ENCODE measurements around the gene TNK1. TPM values are rescaled to one million over a fixed set of nuclear protein-coding genes. Genes with fewer than 3 reads are reported as not detected.
A peak's percentile ranks its signal among the peaks of the same experiment; 100 is the strongest.

The TNK1 gene
- polyA plus RNA-seq, 3 donors, result not detected

DNA sequence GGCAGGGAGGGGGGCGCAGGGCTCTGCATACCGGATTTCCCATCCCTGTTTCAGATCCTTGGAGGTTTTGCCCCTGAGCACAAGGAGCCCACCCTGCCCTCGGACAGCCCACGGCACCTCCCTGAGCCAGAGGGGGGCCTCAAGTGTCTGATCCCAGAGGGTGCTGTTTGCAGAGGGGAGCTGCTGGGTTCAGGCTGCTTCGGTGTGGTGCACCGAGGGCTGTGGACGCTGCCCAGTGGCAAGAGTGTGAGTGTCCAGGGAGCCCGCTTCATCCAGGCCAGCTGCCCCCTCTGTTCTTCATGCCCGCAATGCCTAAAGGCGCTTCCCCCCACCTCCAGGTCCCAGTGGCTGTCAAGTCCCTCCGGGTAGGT is 2.5 kb downstream of the TNK1 start:
- H3K4me1 Mint-ChIP-seq, result peaks cover 18% of the 10 kb centered on the region
- peak overlapping the region; percentile 82 for H3K4me2 ChIP-seq (replicated peaks; ENCODE audit: extremely low read depth, low read length, poor library complexity, severe bottlenecking)
- peaks cover 18 to 19% of the 10 kb centered on the region in 2 donors for H3K36me3 Mint-ChIP-seq
- peaks cover 16 to 23% of the 10 kb centered on the region in 2 donors for H3K4me1 ChIP-seq (ENCODE audit: control insufficient read depth in 1 of 2, insufficient read depth in 2 of 2, low read length in 2 of 2)
- no peak for DNase-seq
- H2AFZ ChIP-seq (ENCODE audit: insufficient read depth, low read depth, low read length, poor library complexity, severe bottlenecking), result no peak overlapping the region
- intact Hi-C loops (cut with micrococcal nuclease), result no loop called here
- no peak overlapping the region for H3K9ac ChIP-seq (ENCODE audit: insufficient read depth, low read length, poor library complexity, severe bottlenecking)
- no peaks in the 10 kb centered on the region for H3K9me3 ChIP-seq (replicated peaks in 1 of 2; ENCODE audit: control insufficient read depth in 1 of 2, insufficient read depth in 1 of 2, low read length in 2 of 2)
- TF ChIP-seq, protein P1, sequence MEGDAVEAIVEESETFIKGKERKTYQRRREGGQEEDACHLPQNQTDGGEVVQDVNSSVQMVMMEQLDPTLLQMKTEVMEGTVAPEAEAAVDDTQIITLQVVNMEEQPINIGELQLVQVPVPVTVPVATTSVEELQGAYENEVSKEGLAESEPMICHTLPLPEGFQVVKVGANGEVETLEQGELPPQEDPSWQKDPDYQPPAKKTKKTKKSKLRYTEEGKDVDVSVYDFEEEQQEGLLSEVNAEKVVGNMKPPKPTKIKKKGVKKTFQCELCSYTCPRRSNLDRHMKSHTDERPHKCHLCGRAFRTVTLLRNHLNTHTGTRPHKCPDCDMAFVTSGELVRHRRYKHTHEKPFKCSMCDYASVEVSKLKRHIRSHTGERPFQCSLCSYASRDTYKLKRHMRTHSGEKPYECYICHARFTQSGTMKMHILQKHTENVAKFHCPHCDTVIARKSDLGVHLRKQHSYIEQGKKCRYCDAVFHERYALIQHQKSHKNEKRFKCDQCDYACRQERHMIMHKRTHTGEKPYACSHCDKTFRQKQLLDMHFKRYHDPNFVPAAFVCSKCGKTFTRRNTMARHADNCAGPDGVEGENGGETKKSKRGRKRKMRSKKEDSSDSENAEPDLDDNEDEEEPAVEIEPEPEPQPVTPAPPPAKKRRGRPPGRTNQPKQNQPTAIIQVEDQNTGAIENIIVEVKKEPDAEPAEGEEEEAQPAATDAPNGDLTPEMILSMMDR (IDR thresholded peaks at IDR 0.05), result no peak
- H3K27ac Mint-ChIP-seq, result peak overlapping the region in 2 of 7 donors; percentile 25 to 47
- peaks cover 50 to 71% (median 63%) of the 10 kb centered on the region in 3 donors for H3K27me3 Mint-ChIP-seq (ENCODE audit: low read depth in 3 of 3)
- H4K20me1 ChIP-seq (ENCODE audit: insufficient read depth, low read length), result no peaks in the 10 kb centered on the region
- WGBS (ENCODE audit: insufficient coverage), result 92% methylated on average over 11 of the region's 11 CpGs
- no peak overlapping the region for H3K4me3 ChIP-seq (replicated peaks in 1 of 3; ENCODE audit: low read depth in 2 of 3, low read length in 3 of 3)
- no peak overlapping the region for H3K27ac ChIP-seq (ENCODE audit: low read depth in 1 of 2, low read length in 2 of 2)
- H3K4me3 Mint-ChIP-seq, result peak overlapping the region in 1 of 2 donors; percentile 84
- H3K79me2 ChIP-seq (ENCODE audit: insufficient read depth, low read length), result no peaks in the 10 kb centered on the region
- peaks cover 1 to 8% of the 10 kb centered on the region in 2 donors for H3K36me3 ChIP-seq (replicated peaks in 1 of 2; ENCODE audit: control insufficient read depth in 1 of 2, insufficient read depth in 2 of 2, low read length in 2 of 2)
- H3K27me3 ChIP-seq (ENCODE audit: control insufficient read depth in 2 of 2, insufficient read depth in 2 of 2, low read length in 2 of 2), result peaks cover 34 to 59% of the 10 kb centered on the region in 2 donors
- peaks cover 7 to 19% (median 14%) of the 10 kb centered on the region in 7 donors for H3K9me3 Mint-ChIP-seq

DNA sequence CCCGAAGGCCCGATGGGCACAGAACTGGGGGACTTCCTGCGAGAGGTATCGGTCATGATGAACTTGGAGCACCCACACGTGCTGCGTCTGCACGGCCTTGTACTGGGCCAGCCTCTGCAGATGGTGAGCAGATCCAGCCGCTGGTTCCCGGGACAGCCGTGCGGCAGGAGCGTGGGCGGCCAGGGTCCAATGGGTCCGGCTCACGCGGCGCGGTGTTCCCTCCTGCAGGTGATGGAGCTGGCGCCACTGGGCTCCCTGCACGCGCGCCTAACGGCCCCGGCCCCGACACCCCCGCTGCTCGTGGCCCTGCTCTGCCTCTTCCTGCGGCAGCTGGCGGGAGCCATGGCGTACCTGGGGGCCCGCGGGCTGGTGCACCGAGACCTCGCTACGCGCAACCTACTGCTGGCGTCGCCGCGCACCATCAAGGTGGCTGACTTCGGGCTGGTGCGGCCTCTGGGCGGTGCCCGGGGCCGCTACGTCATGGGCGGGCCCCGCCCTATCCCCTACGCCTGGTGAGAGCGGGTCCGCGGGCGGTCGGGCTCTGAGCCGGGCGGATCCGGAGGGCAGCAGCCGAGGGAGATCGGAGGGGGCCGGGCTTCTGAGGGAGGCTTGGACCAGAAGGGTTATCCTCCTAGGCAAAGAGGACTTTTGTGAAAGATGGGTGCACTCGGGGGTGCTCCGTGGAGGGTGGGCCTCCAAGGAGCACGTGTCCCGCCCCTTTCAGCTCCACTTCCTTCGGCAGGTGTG is 3.0 kb downstream of the TNK1 start:
- TF ChIP-seq, protein P1 (IDR thresholded peaks at IDR 0.05), result no peak
- 11% methylated on average over 63 of the region's 65 CpGs for WGBS (ENCODE audit: insufficient coverage)
- Mint-ChIP-seq H3K4me1 (peaks cover 18% of the 10 kb centered on the region), H3K4me3 (peak overlapping the region; percentile 62 to 76), H3K27me3 (ENCODE audit: low read depth in 3 of 3) (peaks cover 50 to 65% (median 61%) of the 10 kb centered on the region in 3 donors), H3K9me3 (peaks cover 5 to 17% (median 14%) of the 10 kb centered on the region in 7 donors), H3K36me3 (peaks cover 23 to 24% of the 10 kb centered on the region in 2 donors), H3K27ac (no peak overlapping the region)
- Histone ChIP-seq H3K4me3 (replicated peaks in 1 of 3; ENCODE audit: low read depth in 2 of 3, low read length in 3 of 3) (peak overlapping the region in 2 of 3 experiments; percentile 8 to 69), H4K20me1 (ENCODE audit: insufficient read depth, low read length) (no peaks in the 10 kb centered on the region), H3K27ac (ENCODE audit: low read depth in 1 of 2, low read length in 2 of 2) (no peak overlapping the region), H3K9ac (ENCODE audit: insufficient read depth, low read length, poor library complexity, severe bottlenecking) (peak overlapping the region; percentile 36), H3K4me2 (replicated peaks; ENCODE audit: extremely low read depth, low read length, poor library complexity, severe bottlenecking) (peak overlapping the region; percentile 82), H3K27me3 (ENCODE audit: control insufficient read depth in 2 of 2, insufficient read depth in 2 of 2, low read length in 2 of 2) (peaks cover 34 to 59% of the 10 kb centered on the region in 2 donors), H3K79me2 (ENCODE audit: insufficient read depth, low read length) (no peaks in the 10 kb centered on the region), H3K36me3 (replicated peaks in 1 of 2; ENCODE audit: control insufficient read depth in 1 of 2, insufficient read depth in 2 of 2, low read length in 2 of 2) (peaks cover 7 to 14% of the 10 kb centered on the region in 2 donors), H3K4me1 (ENCODE audit: control insufficient read depth in 1 of 2, insufficient read depth in 2 of 2, low read length in 2 of 2) (peaks cover 16 to 23% of the 10 kb centered on the region in 2 donors), H3K9me3 (replicated peaks in 1 of 2; ENCODE audit: control insufficient read depth in 1 of 2, insufficient read depth in 1 of 2, low read length in 2 of 2) (no peaks in the 10 kb centered on the region), H2AFZ (ENCODE audit: insufficient read depth, low read depth, low read length, poor library complexity, severe bottlenecking) (peak overlapping the region; percentile 71)
- intact Hi-C loops (cut with micrococcal nuclease), result no loop called here
- DNase-seq, result peak; percentile 37 to 47 (median 43)
